Measurements from ENCODE around the gene RCOR2.

DNA sequence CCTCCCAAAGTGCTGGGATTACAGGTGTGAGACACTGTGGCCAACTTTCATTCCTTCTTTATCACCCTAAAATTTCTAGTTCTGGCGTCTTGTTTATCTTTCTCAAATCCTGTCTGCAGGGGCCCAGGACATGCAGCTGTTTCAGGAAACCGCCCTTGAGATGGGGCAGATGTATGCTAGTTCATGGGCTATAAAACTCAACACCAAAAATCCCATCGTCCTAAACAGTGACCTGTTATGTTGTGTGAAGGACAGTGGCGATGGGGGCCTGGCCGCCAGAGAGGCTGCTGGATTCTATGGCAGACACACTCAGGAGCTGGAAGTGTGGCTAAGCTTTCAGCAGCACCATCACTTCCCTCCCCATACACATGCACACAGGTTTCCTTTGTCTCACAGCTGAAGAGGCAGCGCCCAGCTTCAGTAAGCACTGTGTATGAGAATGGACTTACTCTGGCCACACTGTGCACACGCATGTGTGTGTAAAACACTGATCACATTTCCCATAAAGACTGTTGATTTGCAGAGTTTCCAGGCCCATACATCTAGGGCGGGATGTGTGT lies 41.4 kb downstream of the RCOR2 start:
- no peak for TF ChIP-seq CTCF (IDR thresholded peaks at IDR 0.05)
- TF ChIP-seq EP300 (IDR thresholded peaks at IDR 0.05; ENCODE audit: low read depth) = no peak
